Loucy (cell line): Measurements from ENCODE around the gene ZFR2.

ENCODE experiments used
- H2AFZ ChIP-seq: fragments of 200-600 bp; sonication (generic); 2 replicates; pipeline ENCODE4 v1.6.0; 2016; ENCODE audit warnings: antibody characterized with exemption, mild to moderate bottlenecking, low read length, moderate library complexity
- H3F3A ChIP-seq: fragments of 200-600 bp; 2 replicates; pipeline ENCODE4 v1.6.0; 2016; ENCODE audit warnings: antibody characterized with exemption, low read depth, mild to moderate bottlenecking
- H3K27me3 ChIP-seq: fragments of 200-600 bp; sonication (generic); 2 replicates; pipeline ENCODE4 v1.6.1; 2014; ENCODE audit warnings: low read length, mild to moderate bottlenecking; ENCODE audit not compliant: insufficient read depth, poor library complexity, severe bottlenecking
- H3K36me3 ChIP-seq: fragments of 200-600 bp; sonication (generic); 2 replicates; pipeline ENCODE4 v1.6.1; 2016; ENCODE audit warnings: low read length; ENCODE audit not compliant: insufficient read depth
- H3K4me1 ChIP-seq: fragments of 200-600 bp; sonication (generic); 2 replicates; pipeline ENCODE4 v1.5.1; 2014; ENCODE audit warnings: low read length, mild to moderate bottlenecking; ENCODE audit not compliant: insufficient read depth, poor library complexity, severe bottlenecking
- H3K4me2 ChIP-seq: fragments of 200-600 bp; sonication (generic); 2 replicates; pipeline ENCODE4 v1.6.0; 2014; ENCODE audit warnings: antibody characterized with exemption, low read length, low read depth, mild to moderate bottlenecking; ENCODE audit not compliant: poor library complexity, severe bottlenecking
- H3K4me3 ChIP-seq: fragments of 200-600 bp; sonication (generic); 2 replicates; pipeline ENCODE4 v1.5.1; 2014; ENCODE audit warnings: low read length, mild to moderate bottlenecking, mixed read lengths; ENCODE audit not compliant: poor library complexity, severe bottlenecking
- H3K79me2 ChIP-seq: fragments of 200-600 bp; sonication (generic); 2 replicates; pipeline ENCODE4 v1.6.1; 2014; ENCODE audit warnings: low read length; ENCODE audit not compliant: insufficient read depth
- H3K9ac ChIP-seq: fragments of 200-600 bp; sonication (generic); 2 replicates; pipeline ENCODE4 v1.6.0; 2014; ENCODE audit warnings: mild to moderate bottlenecking, low read depth, low read length, moderate library complexity; ENCODE audit not compliant: poor library complexity, severe bottlenecking
- H3K9me2 ChIP-seq: fragments of 200-600 bp; sonication (generic); replicated peaks from 2 replicates; pipeline ENCODE4 v1.6.1; 2016; ENCODE audit warnings: low read depth, low read length, mixed read lengths
- H3K9me3 ChIP-seq: fragments of 200-600 bp; sonication (generic); 2 replicates; pipeline ENCODE4 v1.6.1; 2014; ENCODE audit warnings: mild to moderate bottlenecking, antibody characterized with exemption, low read length, low read depth; ENCODE audit not compliant: insufficient read depth
- H4K20me1 ChIP-seq: fragments of 200-600 bp; sonication (generic); 2 replicates; pipeline ENCODE4 v1.6.0; 2014; ENCODE audit warnings: antibody characterized with exemption, low read length, mild to moderate bottlenecking; ENCODE audit not compliant: insufficient read depth, poor library complexity, severe bottlenecking
- CTCF ChIP-seq: fragments of 200-600 bp; sonication (generic); conservative IDR thresholded peaks from 2 replicates; pipeline ENCODE4 v1.5.1; 2014; ENCODE audit warnings: mild to moderate bottlenecking, antibody characterized with exemption, low read length
- EZH2phosphoT487 ChIP-seq: fragments of 200-600 bp; IDR thresholded peaks from 2 replicates; pipeline ENCODE4 v1.6.1; 2018; ENCODE audit warnings: antibody characterized with exemption, mild to moderate bottlenecking, moderate library complexity, borderline replicate concordance

ZFR2 gene

GRCh38 chr19:3868770-3869456, at the start of gene ZFR2:
TSS of gene ZFR2 (minus strand) at chr19:3869038. CDS start at chr19:3869017, 21 bp downstream.
- H3K27me3 ChIP-seq, result no peaks in the 10 kb centered on the region
- H3K9me2 ChIP-seq, result no peaks in the 10 kb centered on the region
- no peak within 1 kb of the TSS for H3K4me2 ChIP-seq
- H3K9me3 ChIP-seq, result no peaks in the 10 kb centered on the region
- H3K79me2 ChIP-seq, result no peaks in the 10 kb centered on the region
- TF ChIP-seq EZH2phosphoT487 (no peak), CTCF (no peak)
- H2AFZ ChIP-seq, result no peak within 1 kb of the TSS
- no peak within 1 kb of the TSS for H3K4me3 ChIP-seq
- no peak within 1 kb of the TSS for H3K9ac ChIP-seq
- H4K20me1 ChIP-seq, result no peaks in the 10 kb centered on the region
- H3F3A ChIP-seq, result no peaks in the 10 kb centered on the region
- H3K4me1 ChIP-seq, result no peaks in the 10 kb centered on the region
- no peaks in the 10 kb centered on the region for H3K36me3 ChIP-seq

GRCh38 chr19:3916033-3916432, 47.2 kb upstream of the ZFR2 start:
- Histone ChIP-seq H3K9me3 (no peaks in the 10 kb centered on the region), H2AFZ (no peak overlapping the region), H3K4me1 (no peaks in the 10 kb centered on the region), H3K4me3 (no peak overlapping the region), H3K27me3 (no peaks in the 10 kb centered on the region), H3K36me3 (no peaks in the 10 kb centered on the region), H3K9ac (no peak overlapping the region), H3K4me2 (no peak overlapping the region), H3F3A (no peaks in the 10 kb centered on the region), H3K79me2 (no peaks in the 10 kb centered on the region), H3K9me2 (no peaks in the 10 kb centered on the region), H4K20me1 (no peaks in the 10 kb centered on the region)
- TF ChIP-seq EZH2phosphoT487, result no peak

GRCh38 chr19:3914199-3914598, 45.4 kb upstream of the ZFR2 start:
- no peak overlapping the region for H3K4me2 ChIP-seq
- no peaks in the 10 kb centered on the region for H3K27me3 ChIP-seq
- no peaks in the 10 kb centered on the region for H3F3A ChIP-seq
- no peak overlapping the region for H3K9ac ChIP-seq
- no peaks in the 10 kb centered on the region for H3K79me2 ChIP-seq
- H3K9me3 ChIP-seq, result no peaks in the 10 kb centered on the region; the same call in 1 of the 2 replicates
- TF ChIP-seq CTCF (no peak), EZH2phosphoT487 (no peak)
- H2AFZ ChIP-seq, result no peak overlapping the region
- no peaks in the 10 kb centered on the region for H3K9me2 ChIP-seq
- H4K20me1 ChIP-seq, result no peaks in the 10 kb centered on the region
- no peak overlapping the region for H3K4me3 ChIP-seq
- H3K4me1 ChIP-seq, result no peaks in the 10 kb centered on the region
- H3K36me3 ChIP-seq, result no peaks in the 10 kb centered on the region

- H3K9ac ChIP-seq, result no peak overlapping the region
- no peaks in the 10 kb centered on the region for H3K27me3 ChIP-seq
- no peaks in the 10 kb centered on the region; the same call in 1 of the 2 replicates for H3K9me3 ChIP-seq
- H3K79me2 ChIP-seq, result no peaks in the 10 kb centered on the region
- no peaks in the 10 kb centered on the region for H3K4me1 ChIP-seq
- no peak for TF ChIP-seq CTCF
- no peak for TF ChIP-seq EZH2phosphoT487
- H3F3A ChIP-seq, result no peaks in the 10 kb centered on the region
- no peak overlapping the region for H3K4me3 ChIP-seq
- H3K4me2 ChIP-seq, result no peak overlapping the region
- no peaks in the 10 kb centered on the region for H3K9me2 ChIP-seq
- no peaks in the 10 kb centered on the region for H4K20me1 ChIP-seq
- no peak overlapping the region for H2AFZ ChIP-seq
- no peaks in the 10 kb centered on the region for H3K36me3 ChIP-seq
Observed at GRCh38 chr19:3910105-3910504, 41.3 kb upstream of the ZFR2 start.
